Panc1 (cell line): Measurements from ENCODE around the gene NCOA3. TPM values are rescaled to one million over a fixed set of nuclear protein-coding genes. Genes with fewer than 3 reads are reported as not detected.

Experiments used
- ATAC-seq: fragments of 200-7000 bp; cut with Tn5 transposase; 2 replicates; pipeline ENCODE4 v1.9.1; 2020; ENCODE audit warnings: mild to moderate bottlenecking, moderate library complexity
- BruUV-seq: library from RNA; stranded (reverse); fragments of 400-500 nt; replicated peaks from 2 replicates; lab custom pipeline; 2021; lab: Mats Ljungman, UMichigan
- CTCF ChIA-PET: fragments of 300-600 bp; sonication (Branson Sonifier 250); formaldehyde crosslinking; loops from one replicate; lab custom pipeline; 2022; ENCODE audit warnings: antibody characterized with exemption; lab: Charles Lee
- POLR2A ChIA-PET: fragments of 300-600 bp; sonication (Branson Sonifier 250); formaldehyde crosslinking; loops from one replicate; lab custom pipeline; 2022; ENCODE audit warnings: antibody characterized with exemption; lab: Charles Lee
- DNase-seq: peaks from one replicate; pipeline ENCODE4 v3.0.0-alpha.2; 2010; ENCODE audit warnings: low read depth, low spot score
- H3K27ac ChIP-seq: 2 replicates; pipeline ENCODE4 v1.5.1; 2011; ENCODE audit warnings: mild to moderate bottlenecking, low read length, inconsistent platforms
- H3K27me3 ChIP-seq: fragments of 200-500 bp; sonication (Bioruptor generic); 2 replicates; pipeline ENCODE4 v1.6.0; 2014; ENCODE audit warnings: low read length, inconsistent platforms; ENCODE audit not compliant: control insufficient read depth, insufficient read depth
- H3K36me3 ChIP-seq: fragments of 200-500 bp; sonication (Bioruptor generic); 2 replicates; pipeline ENCODE4 v1.5.1; 2014; ENCODE audit warnings: inconsistent platforms, mild to moderate bottlenecking, low read length, moderate library complexity; ENCODE audit not compliant: control insufficient read depth, insufficient read depth
- H3K4me1 ChIP-seq: 2 replicates; pipeline ENCODE4 v1.5.1; 2011; ENCODE audit warnings: inconsistent platforms, mild to moderate bottlenecking, low read length, moderate library complexity; ENCODE audit not compliant: control insufficient read depth, insufficient read depth
- H3K4me3 ChIP-seq, 2 experiments: 2 replicates each; pipeline ENCODE4 v1.5.1; 2011 to 2012; ENCODE audit warnings: low read depth in 2 of 2, low read length in 2 of 2, mild to moderate bottlenecking in 2 of 2, inconsistent platforms in 1 of 2, moderate library complexity in 1 of 2
- H3K9me3 ChIP-seq: fragments of 200-500 bp; sonication (Bioruptor generic); 2 replicates; pipeline ENCODE4 v1.5.1; 2014; ENCODE audit warnings: low read depth, mild to moderate bottlenecking, inconsistent platforms, low read length, moderate library complexity; ENCODE audit not compliant: control insufficient read depth, insufficient read depth
- CTCF ChIP-seq: fragments of 450-650 bp; IDR thresholded peaks from 2 replicates; pipeline ENCODE4 v1.5.1; 2017; ENCODE audit warnings: mild to moderate bottlenecking
- POLR2AphosphoS5 ChIP-seq: IDR thresholded peaks from 2 replicates; pipeline ENCODE4 v1.6.1; 2012; ENCODE audit warnings: mild to moderate bottlenecking, low read depth, low read length, moderate library complexity
- REST ChIP-seq, 2 experiments: IDR thresholded peaks; 2 replicates each; pipeline ENCODE4 v1.6.1; 2011 to 2012; ENCODE audit warnings: low read depth in 2 of 2, control low read depth in 1 of 2, low read length in 1 of 2, mild to moderate bottlenecking in 1 of 2, moderate library complexity in 1 of 2; ENCODE audit not compliant: insufficient read depth in 1 of 2
- SIN3A ChIP-seq: IDR thresholded peaks from 2 replicates; pipeline ENCODE4 v1.6.1; 2012; ENCODE audit warnings: low read depth, mild to moderate bottlenecking, low read length, moderate library complexity, borderline replicate concordance; ENCODE audit not compliant: insufficient read depth
- TCF7L2 ChIP-seq: IDR thresholded peaks from 2 replicates; pipeline ENCODE4 v1.6.1; 2011; ENCODE audit warnings: mild to moderate bottlenecking, low read depth, low read length, inconsistent platforms
- in situ Hi-C: cut with HindIII; loops from 2 replicates; pipeline ENCODE4 v1.10.0; 2016; ENCODE audit warnings: low sequenced_read_pairs, low pct_unique_long_range_greater_than_20kb
- intact Hi-C: fragments of 100-400 bp; cut with micrococcal nuclease; formaldehyde crosslinking; loops from one replicate; pipeline ENCODE4 v1.10.0; 2022; ENCODE audit not compliant: unreplicated experiment
- total RNA-seq: library from RNA; stranded (reverse); gene quantifications from one replicate; pipeline ENCODE4 v1.2.1, GENCODE V29; 2021; ENCODE audit not compliant: unreplicated experiment

NCOA3 gene
- total RNA-seq, 1 experiment from 2014 or later = 47.7 TPM

GRCh38 chr20:47466213-47466612 is 35.5 kb upstream of the NCOA3 start:
- H3K36me3 ChIP-seq = no peaks in the 10 kb centered on the region
- ATAC-seq (no peak), DNase-seq (no peak)
- ChIA-PET POLR2A (interaction anchor here (0.6 to 0.7 kb wide), 2 partner anchors 312 to 342 kb away, joined by 3 to 15 read pairs; no protein-coding TSS in a partner anchor), CTCF (no interaction called here)
- no peak for TF ChIP-seq SIN3A
- TF ChIP-seq REST (IDR thresholded peaks at IDR 0.05; ENCODE audit: insufficient read depth in 1 of 2, low read depth in 2 of 2, low read length in 1 of 2) = no peak
- TF ChIP-seq POLR2AphosphoS5 = no peak
- TF ChIP-seq CTCF = no peak
- TF ChIP-seq TCF7L2 = no peak
- intact Hi-C loops = loop anchor here (10.0 kb wide), 1 partner anchor 71 kb away; no protein-coding TSS in a partner anchor
- H3K4me3 ChIP-seq = no peak overlapping the region
- in situ Hi-C loops = no loop called here
- H3K27me3 ChIP-seq = no peaks in the 10 kb centered on the region
- peaks cover 21% of the 10 kb centered on the region for H3K4me1 ChIP-seq
- no peaks in the 10 kb centered on the region for H3K9me3 ChIP-seq
- BruUV-seq = no TSS peak
- H3K27ac ChIP-seq = peak overlapping the region; percentile 49; the same call in 1 of the 2 replicates

- Histone ChIP-seq H3K36me3 (no peaks in the 10 kb centered on the region), H3K4me1 (peaks cover 21% of the 10 kb centered on the region), H3K4me3 (no peak overlapping the region), H3K27ac (no peak overlapping the region), H3K27me3 (no peaks in the 10 kb centered on the region), H3K9me3 (no peaks in the 10 kb centered on the region)
- ChIA-PET CTCF (interaction anchor here (0.6 kb wide), 1 partner anchor 83 kb away, joined by 3 read pairs; no protein-coding TSS in a partner anchor), POLR2A (interaction anchor here (0.6 to 0.7 kb wide), 2 partner anchors 311 to 341 kb away, joined by 3 to 15 read pairs; no protein-coding TSS in a partner anchor)
- TF ChIP-seq TCF7L2 (no peak), REST (IDR thresholded peaks at IDR 0.05; ENCODE audit: insufficient read depth in 1 of 2, low read depth in 2 of 2, low read length in 1 of 2) (no peak), SIN3A (no peak), CTCF (no peak), POLR2AphosphoS5 (no peak)
- DNase-seq (no peak), ATAC-seq (no peak)
- in situ Hi-C loops = no loop called here
- intact Hi-C loops = loop anchor here (10.0 kb wide), 1 partner anchor 72 kb away; no protein-coding TSS in a partner anchor
- BruUV-seq = no TSS peak
Observed at GRCh38 chr20:47466704-47467459, 34.8 kb upstream of the NCOA3 start.
